ENCODE data around the gene CCNY.

CCNY gene

DNA sequence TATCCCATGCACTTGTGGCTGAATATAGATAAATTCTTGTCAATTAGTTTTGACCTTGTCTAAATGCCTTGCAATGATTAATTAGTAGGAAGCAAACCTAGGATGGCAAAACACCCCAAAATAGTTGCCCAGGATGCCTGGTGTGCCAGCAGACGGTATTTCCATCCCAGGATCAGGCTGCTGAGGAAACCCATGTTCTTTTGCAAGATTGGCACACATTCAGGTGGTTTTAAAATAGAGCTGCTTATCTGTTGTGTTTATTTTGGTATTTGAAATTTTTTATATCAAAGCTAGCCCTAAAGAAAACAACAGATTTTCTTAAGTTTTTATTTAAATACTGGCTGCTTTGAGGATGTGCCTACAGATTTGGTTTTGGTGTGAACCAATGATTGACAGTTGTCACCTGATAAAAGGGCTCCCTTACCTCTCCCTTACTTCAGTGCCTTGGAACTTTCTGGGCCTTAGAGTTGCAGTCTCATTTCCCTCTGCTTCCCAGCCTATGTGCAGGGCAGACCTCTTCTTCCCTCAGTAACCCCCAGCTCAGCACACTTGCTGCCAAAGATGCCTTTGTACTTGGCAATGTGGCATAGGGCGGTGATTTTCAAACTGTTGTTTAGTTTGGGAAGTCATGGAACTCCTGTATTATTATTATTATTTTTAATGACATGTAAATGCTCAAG is 54.0 kb downstream of the CCNY start:
- peaks cover 5% of the 10 kb centered on the region; the same call in 1 of the 2 replicates for H3K9me3 ChIP-seq
- in situ Hi-C loops (cut with MboI; ENCODE audit: low sequenced_read_pairs), result no loop called here
- no peaks in the 10 kb centered on the region for H3K36me3 ChIP-seq (replicated peaks)
- DNase-seq (ENCODE audit: low spot score in 2 of 2), result no peak
- H3K27me3 ChIP-seq (ENCODE audit: low read depth), result no peaks in the 10 kb centered on the region
- peaks cover 26% of the 10 kb centered on the region for H3K4me1 ChIP-seq
- H3K4me3 ChIP-seq, result no peak overlapping the region

DNA sequence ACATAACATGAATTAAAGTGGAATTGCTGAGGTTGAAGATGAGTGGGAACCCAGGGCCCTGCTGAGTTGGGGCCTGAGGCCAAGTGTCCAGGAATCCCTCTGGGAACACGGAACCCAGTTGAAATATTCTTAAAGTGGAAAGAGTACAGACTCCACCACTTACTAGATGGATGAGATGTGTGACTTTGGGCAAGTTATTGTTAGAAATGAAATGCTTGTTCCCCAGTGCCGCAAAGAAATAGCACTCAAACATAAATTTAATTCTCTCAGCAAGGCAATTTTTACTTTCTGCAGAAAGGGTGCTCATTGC is 54.5 kb downstream of the CCNY start:
- in situ Hi-C loops (cut with MboI; ENCODE audit: low sequenced_read_pairs), result no loop called here
- DNase-seq (ENCODE audit: low spot score in 2 of 2), result no peak
- Histone ChIP-seq H3K4me3 (no peak overlapping the region), H3K27me3 (ENCODE audit: low read depth) (no peaks in the 10 kb centered on the region), H3K9me3 (peaks cover 5% of the 10 kb centered on the region; the same call in 1 of the 2 replicates), H3K36me3 (replicated peaks) (no peaks in the 10 kb centered on the region), H3K4me1 (peaks cover 26% of the 10 kb centered on the region)

DNA sequence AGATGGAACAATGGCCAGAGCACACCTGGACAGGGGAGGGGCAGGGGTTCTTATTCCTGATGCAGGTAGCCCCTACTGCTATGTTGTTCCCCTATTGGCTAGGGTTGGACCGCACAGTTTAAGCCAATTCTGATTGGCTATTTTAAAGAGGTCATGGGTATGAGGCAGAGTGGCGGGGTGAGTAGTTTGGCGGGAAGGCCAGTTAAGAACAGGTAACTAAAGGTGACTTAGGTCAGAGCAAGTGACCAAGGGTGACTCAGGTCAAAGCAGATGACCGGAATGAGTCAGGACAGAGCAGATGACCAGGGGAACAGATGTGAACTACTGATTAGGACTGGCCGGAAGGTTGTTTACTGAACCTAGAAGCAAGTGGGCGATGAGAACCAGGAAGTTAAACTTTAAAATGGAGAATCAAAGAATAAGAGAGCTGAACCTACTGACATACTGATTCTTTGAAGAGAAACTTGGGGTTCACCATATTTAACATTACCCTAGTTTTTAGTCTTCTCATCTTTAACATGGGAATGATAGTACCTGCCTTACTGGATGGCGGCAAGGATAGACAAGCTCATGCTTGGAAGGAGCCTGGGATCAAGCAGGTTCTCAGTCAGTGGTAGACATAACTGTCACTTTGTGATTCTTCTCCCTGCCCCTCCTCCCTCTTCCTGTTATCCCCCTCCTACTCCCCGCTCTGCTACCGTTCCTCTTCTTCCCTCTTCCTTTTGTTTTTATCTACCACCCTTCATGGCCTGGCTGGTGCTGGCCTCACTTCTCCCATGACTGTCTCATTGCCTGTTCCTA is 55.0 kb downstream of the CCNY start:
- H3K36me3 ChIP-seq (replicated peaks), result no peaks in the 10 kb centered on the region
- in situ Hi-C loops (cut with MboI; ENCODE audit: low sequenced_read_pairs), result no loop called here
- H3K9me3 ChIP-seq, result peaks cover 5% of the 10 kb centered on the region; the same call in 1 of the 2 replicates
- no peak overlapping the region for H3K4me3 ChIP-seq
- H3K4me1 ChIP-seq, result peaks cover 22% of the 10 kb centered on the region
- DNase-seq (ENCODE audit: low spot score in 2 of 2), result no peak
- H3K27me3 ChIP-seq (ENCODE audit: low read depth), result no peaks in the 10 kb centered on the region

DNA sequence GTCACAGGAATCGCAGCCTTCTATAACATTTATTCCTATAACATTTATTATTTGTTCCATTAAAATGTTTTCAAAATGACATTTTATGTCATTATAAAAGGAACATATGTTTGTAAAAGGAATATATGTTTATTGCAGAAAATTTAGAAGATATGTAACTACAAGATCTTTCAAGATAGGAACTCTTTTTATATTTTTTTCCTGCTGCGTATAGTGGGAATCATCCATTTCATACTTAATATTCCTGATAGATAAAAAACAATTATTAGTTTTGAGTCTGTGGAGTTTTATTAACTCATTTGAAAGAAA is 55.6 kb downstream of the CCNY start:
- H3K4me3 ChIP-seq, result no peak overlapping the region
- peaks cover 5% of the 10 kb centered on the region; the same call in 1 of the 2 replicates for H3K9me3 ChIP-seq
- no peak for DNase-seq (ENCODE audit: low spot score in 2 of 2)
- no peaks in the 10 kb centered on the region for H3K36me3 ChIP-seq (replicated peaks)
- no peaks in the 10 kb centered on the region for H3K27me3 ChIP-seq (ENCODE audit: low read depth)
- peaks cover 17% of the 10 kb centered on the region for H3K4me1 ChIP-seq
- in situ Hi-C loops (cut with MboI; ENCODE audit: low sequenced_read_pairs), result no loop called here

DNA sequence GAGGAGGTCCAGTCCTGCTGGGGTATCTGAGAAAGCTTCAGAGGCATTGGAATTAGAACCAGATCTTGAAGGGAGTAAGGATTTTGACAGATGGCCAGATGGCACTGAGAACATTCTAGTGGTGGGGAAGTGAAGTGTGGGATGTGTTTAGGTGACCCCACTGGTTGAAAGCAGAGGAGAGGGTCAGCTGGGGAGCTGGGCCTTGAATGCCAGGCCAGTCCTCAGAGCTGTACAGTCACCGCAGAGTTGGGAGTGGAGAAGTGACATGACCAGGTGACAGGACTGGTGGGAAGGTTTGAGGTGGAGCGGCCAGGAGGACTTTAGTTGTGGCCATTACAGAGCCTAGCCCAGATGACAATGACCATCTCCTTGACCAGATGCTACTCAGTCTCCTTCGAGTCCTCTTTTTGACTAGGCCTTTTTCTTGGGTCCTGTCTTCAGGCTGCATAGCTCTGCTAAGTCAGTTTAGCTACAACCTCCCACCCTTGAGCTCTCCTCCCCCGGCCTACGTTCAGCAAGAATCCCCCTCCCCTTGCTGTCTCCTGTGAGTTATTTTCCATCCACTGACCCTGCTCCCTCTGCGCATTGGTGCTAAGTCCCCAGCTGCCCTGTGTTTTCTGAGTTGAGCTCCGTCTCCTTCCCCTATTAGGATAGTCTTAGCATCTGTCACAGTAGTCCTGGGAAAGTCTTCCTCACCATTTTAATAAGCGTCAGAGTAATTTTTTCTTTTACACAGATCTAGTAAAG is 56.3 kb downstream of the CCNY start:
- no peaks in the 10 kb centered on the region for H3K27me3 ChIP-seq (ENCODE audit: low read depth)
- in situ Hi-C loops (cut with MboI; ENCODE audit: low sequenced_read_pairs), result no loop called here
- H3K9me3 ChIP-seq, result peaks cover 5% of the 10 kb centered on the region; the same call in 1 of the 2 replicates
- no peaks in the 10 kb centered on the region for H3K36me3 ChIP-seq (replicated peaks)
- peaks cover 14% of the 10 kb centered on the region for H3K4me1 ChIP-seq
- no peak for DNase-seq (ENCODE audit: low spot score in 2 of 2)
- no peak overlapping the region for H3K4me3 ChIP-seq

DNA sequence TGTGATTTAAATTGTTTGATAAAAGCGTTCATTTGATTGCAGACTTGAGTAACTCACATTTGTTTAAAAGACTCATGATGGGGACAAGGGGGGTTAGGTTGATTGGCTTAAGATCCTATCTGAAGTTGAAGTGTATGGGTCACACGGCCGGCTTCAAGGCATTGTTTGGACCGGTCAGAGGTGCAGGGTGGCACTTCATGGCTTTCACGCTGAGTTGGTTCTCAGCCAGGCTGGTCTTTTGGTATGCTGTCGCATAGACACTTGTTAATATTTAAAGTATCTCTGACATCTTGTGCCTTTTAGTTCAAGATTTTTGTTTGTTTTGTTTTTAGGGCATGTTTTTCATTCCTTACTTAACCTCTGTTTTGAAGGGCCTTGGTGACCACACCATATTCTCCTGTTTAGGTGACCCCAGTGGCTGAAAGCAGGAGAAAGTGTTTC is 58.1 kb downstream of the CCNY start:
- Histone ChIP-seq H3K27me3 (ENCODE audit: low read depth) (no peaks in the 10 kb centered on the region), H3K36me3 (replicated peaks) (no peaks in the 10 kb centered on the region), H3K9me3 (peaks cover 5% of the 10 kb centered on the region; the same call in 1 of the 2 replicates), H3K4me3 (no peak overlapping the region), H3K4me1 (peaks cover 14% of the 10 kb centered on the region)
- in situ Hi-C loops (cut with MboI; ENCODE audit: low sequenced_read_pairs), result no loop called here
- peak; percentile 62 to 79 for DNase-seq (ENCODE audit: low spot score in 2 of 2)

DNA sequence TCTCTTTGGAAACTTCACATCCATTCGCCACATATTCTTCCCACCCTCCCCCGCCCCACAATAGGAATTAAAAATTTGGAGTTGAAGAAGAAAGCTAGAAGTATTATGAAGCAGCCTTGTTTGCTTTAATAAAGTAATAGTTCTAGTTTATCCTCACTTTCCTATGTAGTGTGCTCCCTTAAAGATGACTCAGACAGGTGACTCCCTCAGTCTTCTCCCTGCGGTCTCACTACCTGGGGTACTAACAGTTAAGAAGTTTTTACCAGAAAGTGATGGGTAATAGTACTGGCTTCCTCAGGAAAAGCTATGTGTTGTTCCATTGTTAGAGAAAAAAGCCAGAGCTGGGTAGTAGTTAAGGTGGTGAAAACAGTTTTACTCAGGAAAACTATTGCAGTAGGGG is 58.6 kb downstream of the CCNY start:
- in situ Hi-C loops (cut with MboI; ENCODE audit: low sequenced_read_pairs), result no loop called here
- DNase-seq (ENCODE audit: low spot score in 2 of 2), result no peak
- H3K9me3 ChIP-seq, result peaks cover 5% of the 10 kb centered on the region; the same call in 1 of the 2 replicates
- H3K4me1 ChIP-seq, result peaks cover 14% of the 10 kb centered on the region
- no peaks in the 10 kb centered on the region for H3K36me3 ChIP-seq (replicated peaks)
- no peak overlapping the region for H3K4me3 ChIP-seq
- H3K27me3 ChIP-seq (ENCODE audit: low read depth), result no peaks in the 10 kb centered on the region

DNA sequence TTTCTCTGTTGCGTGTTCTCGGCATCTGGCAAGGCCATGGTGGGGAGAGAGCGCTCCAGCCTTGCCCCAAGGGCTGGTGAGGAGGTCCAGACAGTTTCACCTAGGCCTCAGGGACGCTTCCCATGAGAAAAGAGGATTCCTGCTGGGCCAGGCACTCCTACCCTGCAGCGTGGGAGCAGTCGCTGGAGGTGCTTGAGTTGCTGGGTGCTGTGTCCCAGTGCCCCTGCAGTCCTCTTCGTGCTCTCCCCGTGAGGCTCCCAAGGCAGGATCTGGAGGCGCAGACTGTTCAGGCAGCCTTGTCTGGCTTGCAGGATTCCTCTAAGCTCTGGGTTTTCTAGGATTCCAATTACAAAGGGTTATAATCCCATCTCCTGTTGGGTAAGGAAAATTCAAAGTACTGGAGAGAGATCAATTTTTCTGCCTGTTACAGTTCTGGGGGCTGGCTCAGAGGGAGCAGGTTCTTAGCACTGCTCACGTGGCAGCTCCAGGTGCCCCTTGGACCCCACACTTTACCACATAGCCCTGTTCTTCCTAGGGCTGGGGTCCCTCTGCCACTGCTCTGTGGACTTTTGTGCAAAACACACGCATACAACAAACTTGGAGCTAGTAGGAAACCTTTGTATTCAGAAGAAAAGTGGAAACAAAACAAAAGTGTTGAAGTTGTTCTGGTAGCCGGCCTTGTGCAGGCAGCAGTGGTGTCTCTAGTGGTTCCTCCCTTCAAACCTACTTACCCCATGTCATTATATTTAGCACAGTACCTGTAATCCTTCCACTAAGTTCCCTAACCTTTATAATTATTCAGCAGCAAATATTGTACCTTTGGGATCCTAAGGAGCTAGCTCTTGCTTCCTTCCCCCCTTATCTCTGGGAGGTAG is 60.5 kb downstream of the CCNY start:
- Histone ChIP-seq H3K4me1 (peaks cover 14% of the 10 kb centered on the region), H3K36me3 (replicated peaks) (no peaks in the 10 kb centered on the region), H3K9me3 (no peaks in the 10 kb centered on the region), H3K27me3 (ENCODE audit: low read depth) (no peaks in the 10 kb centered on the region), H3K4me3 (no peak overlapping the region)
- in situ Hi-C loops (cut with MboI; ENCODE audit: low sequenced_read_pairs), result no loop called here
- DNase-seq (ENCODE audit: low spot score in 2 of 2), result no peak

DNA sequence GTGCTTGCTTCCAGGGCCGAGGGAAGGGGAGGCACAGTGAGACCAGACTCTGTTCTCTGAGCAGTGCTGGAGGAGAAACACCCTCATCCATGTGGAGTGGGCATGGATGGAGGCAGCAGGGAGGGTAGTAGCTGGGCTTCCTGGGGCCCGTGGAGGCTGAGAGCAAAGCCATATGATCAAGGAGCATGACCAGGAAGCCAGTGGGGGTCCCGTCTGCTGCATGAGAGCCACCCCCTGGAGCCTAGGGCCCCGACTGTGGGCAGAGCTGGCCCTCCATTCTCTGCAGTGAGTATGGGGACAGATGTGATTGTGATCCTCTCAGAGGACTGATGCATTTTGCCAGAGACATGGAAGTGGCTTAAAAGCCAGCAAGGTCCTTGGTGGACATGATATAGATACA is 61.6 kb downstream of the CCNY start:
- no peak for DNase-seq (ENCODE audit: low spot score in 2 of 2)
- in situ Hi-C loops (cut with MboI; ENCODE audit: low sequenced_read_pairs), result no loop called here
- H3K4me3 ChIP-seq, result no peak overlapping the region
- H3K4me1 ChIP-seq, result peaks cover 14% of the 10 kb centered on the region
- H3K27me3 ChIP-seq (ENCODE audit: low read depth), result no peaks in the 10 kb centered on the region
- no peaks in the 10 kb centered on the region for H3K36me3 ChIP-seq (replicated peaks)
- no peaks in the 10 kb centered on the region for H3K9me3 ChIP-seq

DNA sequence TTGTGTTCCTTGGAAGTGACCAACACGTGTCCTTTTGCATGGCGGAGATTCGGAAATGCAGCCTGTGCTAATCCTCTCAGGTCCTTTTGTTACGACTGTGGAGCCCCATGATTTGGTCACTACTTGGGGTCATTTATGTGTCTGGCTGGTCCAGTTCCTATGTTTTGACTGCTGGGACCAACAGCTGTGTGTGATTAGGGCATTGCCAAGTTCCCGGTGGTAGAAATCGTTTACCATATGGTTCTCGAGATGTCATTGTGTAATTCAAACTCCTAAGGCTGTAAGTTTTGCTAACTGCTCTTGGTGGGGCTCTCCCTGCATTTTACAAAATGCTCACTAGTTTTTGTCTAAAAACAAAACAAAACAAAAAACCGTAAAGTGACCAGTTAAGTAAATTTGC is 62.0 kb downstream of the CCNY start:
- Histone ChIP-seq H3K4me1 (peaks cover 14% of the 10 kb centered on the region), H3K27me3 (ENCODE audit: low read depth) (no peaks in the 10 kb centered on the region), H3K36me3 (replicated peaks) (no peaks in the 10 kb centered on the region), H3K9me3 (no peaks in the 10 kb centered on the region), H3K4me3 (no peak overlapping the region)
- no peak for DNase-seq (ENCODE audit: low spot score in 2 of 2)
- in situ Hi-C loops (cut with MboI; ENCODE audit: low sequenced_read_pairs), result no loop called here

DNA sequence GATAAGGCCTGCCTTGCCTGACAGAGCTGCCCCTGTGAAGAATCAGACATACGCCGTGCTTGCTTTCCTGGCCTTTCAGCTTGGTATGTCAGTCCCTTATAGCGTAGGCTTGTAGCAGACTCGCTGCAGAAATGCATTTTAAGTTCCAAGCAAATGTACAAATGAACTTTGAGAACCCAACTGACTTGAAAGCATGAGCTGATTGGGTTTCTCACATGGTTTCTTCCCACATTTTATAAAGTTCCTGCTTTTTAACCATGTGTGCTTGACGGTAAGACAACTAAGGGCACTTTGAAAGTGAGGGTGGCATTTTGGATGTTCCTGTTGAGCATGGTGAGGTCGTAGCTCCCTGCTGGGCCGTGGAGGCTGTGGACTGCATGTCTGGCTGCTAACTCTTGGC is 62.6 kb downstream of the CCNY start:
- DNase-seq (ENCODE audit: low spot score in 2 of 2), result no peak
- peaks cover 8% of the 10 kb centered on the region for H3K4me1 ChIP-seq
- no peaks in the 10 kb centered on the region for H3K36me3 ChIP-seq (replicated peaks)
- no peaks in the 10 kb centered on the region for H3K27me3 ChIP-seq (ENCODE audit: low read depth)
- no peak overlapping the region for H3K4me3 ChIP-seq
- in situ Hi-C loops (cut with MboI; ENCODE audit: low sequenced_read_pairs), result no loop called here
- no peaks in the 10 kb centered on the region for H3K9me3 ChIP-seq

DNA sequence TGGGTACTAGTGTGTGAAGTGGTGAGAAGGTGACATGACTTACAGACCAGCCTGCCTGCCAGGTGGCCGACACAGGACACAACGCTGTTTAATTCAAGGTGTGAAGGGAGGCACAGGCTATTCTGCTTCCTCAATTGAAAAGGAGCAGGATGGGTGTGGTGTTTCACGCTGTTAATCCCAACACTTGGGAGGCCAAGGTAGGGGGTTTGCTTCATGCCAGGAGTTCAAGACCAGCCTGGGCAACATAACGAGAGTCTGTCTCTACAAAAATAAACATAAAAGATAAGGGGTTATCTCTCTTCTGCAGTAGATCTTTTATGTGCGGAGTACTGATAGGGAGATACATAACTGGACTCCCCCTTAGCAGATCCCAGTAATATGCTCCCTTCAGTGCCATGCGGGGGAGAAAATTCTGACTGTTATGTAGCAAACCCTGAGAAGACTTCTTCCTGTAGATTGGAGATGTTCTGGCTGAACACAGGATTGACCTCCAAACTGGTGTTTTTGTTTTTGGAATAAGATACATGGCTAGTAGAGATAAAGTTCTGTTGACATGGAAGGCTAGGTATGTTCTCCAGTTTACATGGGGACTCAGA is 63.2 kb downstream of the CCNY start:
- Histone ChIP-seq H3K36me3 (replicated peaks) (no peaks in the 10 kb centered on the region), H3K27me3 (ENCODE audit: low read depth) (no peaks in the 10 kb centered on the region), H3K9me3 (no peaks in the 10 kb centered on the region), H3K4me3 (no peak overlapping the region), H3K4me1 (peaks cover 2% of the 10 kb centered on the region)
- in situ Hi-C loops (cut with MboI; ENCODE audit: low sequenced_read_pairs), result no loop called here
- DNase-seq (ENCODE audit: low spot score in 2 of 2), result no peak

DNA sequence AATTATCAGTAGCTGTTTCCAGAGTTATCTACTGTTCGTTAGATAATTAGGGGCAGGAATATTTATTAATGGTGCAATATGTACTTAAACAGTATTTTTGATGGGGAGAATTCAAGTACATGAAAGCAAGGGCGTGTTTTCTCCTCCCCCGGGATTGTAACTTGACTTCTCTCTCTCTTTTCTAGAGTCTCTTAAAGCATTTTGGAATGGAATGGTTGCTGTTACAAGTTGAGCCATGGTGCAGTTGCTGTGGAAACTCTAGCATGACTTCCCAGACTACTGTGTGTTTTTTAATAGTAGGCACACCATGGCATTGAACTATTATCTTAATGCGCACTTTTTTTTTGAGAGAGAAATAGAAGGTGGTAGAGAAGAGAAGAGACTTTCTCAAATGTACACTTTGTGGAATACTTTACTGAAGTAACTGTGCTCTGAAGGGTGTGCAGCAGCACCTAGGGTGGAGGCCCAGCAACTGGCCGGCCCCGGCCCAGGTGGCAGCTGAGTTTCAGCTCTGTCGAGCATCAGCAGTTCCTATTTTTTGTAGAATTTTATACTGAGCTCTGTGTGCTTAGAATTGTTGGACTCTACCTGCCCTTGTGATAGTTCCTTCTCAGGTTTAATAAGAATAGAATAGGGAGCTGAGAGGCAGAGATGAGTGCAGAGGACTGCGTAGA is 64.4 kb downstream of the CCNY start:
- in situ Hi-C loops (cut with MboI; ENCODE audit: low sequenced_read_pairs), result no loop called here
- Histone ChIP-seq H3K36me3 (replicated peaks) (no peaks in the 10 kb centered on the region), H3K27me3 (ENCODE audit: low read depth) (no peaks in the 10 kb centered on the region), H3K9me3 (no peaks in the 10 kb centered on the region), H3K4me1 (no peaks in the 10 kb centered on the region), H3K4me3 (no peak overlapping the region)
- no peak for DNase-seq (ENCODE audit: low spot score in 2 of 2)

Data from HAP-1 (cell line).